Lower leg skin (tissue), 4 donors: Measurements from ENCODE around the gene IGFBP1. TPM values are rescaled to one million over a fixed set of nuclear protein-coding genes. Genes with fewer than 3 reads are reported as not detected.

Experiments
- DNase-seq, 2 donors: peaks; one replicate each; pipeline ENCODE4 v3.0.0-alpha.2; 2019; ENCODE audit warnings: low spot score in 2 of 2
- H3K4me3 ChIP-seq: fragments of 200-600 bp; sonication (generic); 2 replicates; pipeline ENCODE4 v1.5.1; 2017; ENCODE audit warnings: mild to moderate bottlenecking, low read depth; ENCODE audit not compliant: poor library complexity, severe bottlenecking
- CTCF ChIP-seq, 3 donors: fragments of 450-650 bp; IDR thresholded peaks; one replicate each; pipeline ENCODE4 v1.5.1; 2016; ENCODE audit warnings: antibody characterized with exemption in 3 of 3, mild to moderate bottlenecking in 3 of 3, moderate library complexity in 2 of 3
- POLR2A ChIP-seq, 2 donors: fragments of 450-650 bp; IDR thresholded peaks; one replicate each; pipeline ENCODE4 v1.6.1; 2016 to 2017; ENCODE audit warnings: antibody characterized with exemption in 2 of 2, mild to moderate bottlenecking in 1 of 2, moderate library complexity in 1 of 2
- WGBS, 2 donors: methylation state at CpG; one replicate each; pipeline ENCODE4 v1.1.5; 2018; 5-methylcytosine and 5-hydroxymethylcytosine counted together
- intact Hi-C: fragments of 100-400 bp; cut with DNase I; formaldehyde crosslinking; loops from one replicate; pipeline ENCODE4 v1.15.0; 2023; ENCODE audit warnings: low total_unique reads
- total RNA-seq, 4 donors: library from RNA; depleted of rRNA; stranded (reverse); fragments of >200 nt; gene quantifications; one replicate each; pipeline ENCODE4 v1.1.0, GENCODE V29; 2016

The IGFBP1 gene
- total RNA-seq, 4 donors from 2014 or later = not detected

DNA sequence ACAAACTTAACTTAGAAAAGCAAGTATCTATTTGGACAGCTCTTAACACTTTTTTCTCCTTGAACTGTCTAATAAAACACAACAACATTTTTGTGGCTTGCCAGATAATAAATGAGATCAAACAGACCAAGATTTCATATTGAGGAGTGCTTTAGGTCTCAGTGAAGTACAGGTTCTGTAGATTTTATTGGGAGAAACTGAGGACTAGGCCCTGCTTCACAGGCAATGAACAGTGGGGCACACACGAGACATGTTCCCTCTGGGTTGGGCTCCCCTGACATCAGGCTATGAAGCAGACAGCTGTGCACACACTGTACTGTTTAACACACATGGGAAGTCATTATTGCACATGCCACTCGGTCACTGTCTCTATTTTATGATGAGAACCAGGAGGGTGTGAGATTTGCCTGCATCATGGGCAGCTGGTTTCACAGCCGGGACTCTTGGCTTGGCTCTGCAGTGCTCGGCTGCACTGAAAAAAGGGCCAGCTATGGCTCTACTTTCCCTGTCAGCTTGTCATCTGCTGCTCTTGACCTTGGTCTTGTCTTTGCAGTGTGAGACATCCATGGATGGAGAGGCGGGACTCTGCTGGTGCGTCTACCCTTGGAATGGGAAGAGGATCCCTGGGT lies 4.2 kb downstream of the IGFBP1 start:
- TF ChIP-seq POLR2A (IDR thresholded peaks at IDR 0.05) = no peak
- no peak for DNase-seq
- H3K4me3 ChIP-seq = no peak overlapping the region
- intact Hi-C loops = no loop called here
- WGBS, 2 donors = 82 to 86% methylated on average over 6 of the region's 6 CpGs

- DNase-seq = peak in 1 of 2 donors; percentile 71
- TF ChIP-seq POLR2A (IDR thresholded peaks at IDR 0.05) = no peak
- TF ChIP-seq CTCF (IDR thresholded peaks at IDR 0.05) = no peak
- intact Hi-C loops = no loop called here
- 65 to 78% methylated on average over 5 of the region's 5 CpGs for WGBS, 2 donors
- no peak overlapping the region for H3K4me3 ChIP-seq
Measured at GRCh38 chr7:45893374-45893995, 5.2 kb downstream of the IGFBP1 start.

- intact Hi-C loops = no loop called here
- no peak overlapping the region for H3K4me3 ChIP-seq
- WGBS, 2 donors = 77 to 79% methylated on average over 4 of the region's 4 CpGs
- no peak for DNase-seq
- TF ChIP-seq POLR2A (IDR thresholded peaks at IDR 0.05) (no peak), CTCF (IDR thresholded peaks at IDR 0.05) (no peak)
Measured at GRCh38 chr7:45893996-45894664, 5.8 kb downstream of the IGFBP1 start.

DNA sequence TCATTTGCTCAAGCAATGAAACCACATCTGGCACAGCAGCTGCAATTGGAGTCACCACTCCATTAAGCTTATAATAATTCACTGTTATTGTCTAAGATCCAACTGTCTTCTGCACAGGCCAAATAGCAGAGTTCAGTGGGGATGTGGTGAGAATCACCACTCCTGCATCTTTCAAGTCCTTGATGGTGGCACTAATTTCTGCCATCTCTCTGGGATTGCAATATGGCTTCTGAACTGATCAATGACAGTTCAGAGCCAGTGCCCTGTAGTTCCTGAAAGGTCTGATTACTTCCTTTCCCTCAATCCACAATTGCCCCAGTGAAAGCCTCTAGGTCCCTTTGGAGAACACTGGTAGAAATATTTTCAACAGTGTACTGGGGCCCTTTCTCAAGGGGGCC lies 6.4 kb downstream of the IGFBP1 start:
- intact Hi-C loops = no loop called here
- TF ChIP-seq CTCF (IDR thresholded peaks at IDR 0.05) (no peak), POLR2A (IDR thresholded peaks at IDR 0.05) (no peak)
- H3K4me3 ChIP-seq = no peak overlapping the region
- DNase-seq = no peak

- no peak for TF ChIP-seq CTCF (IDR thresholded peaks at IDR 0.05)
- no peak for TF ChIP-seq POLR2A (IDR thresholded peaks at IDR 0.05)
- no peak overlapping the region for H3K4me3 ChIP-seq
- intact Hi-C loops = no loop called here
- DNase-seq = no peak
- 91 to 100% methylated on average over 1 of the region's 1 CpG for WGBS, 2 donors
Measured at GRCh38 chr7:45897042-45897690, 8.9 kb downstream of the IGFBP1 start.

DNA sequence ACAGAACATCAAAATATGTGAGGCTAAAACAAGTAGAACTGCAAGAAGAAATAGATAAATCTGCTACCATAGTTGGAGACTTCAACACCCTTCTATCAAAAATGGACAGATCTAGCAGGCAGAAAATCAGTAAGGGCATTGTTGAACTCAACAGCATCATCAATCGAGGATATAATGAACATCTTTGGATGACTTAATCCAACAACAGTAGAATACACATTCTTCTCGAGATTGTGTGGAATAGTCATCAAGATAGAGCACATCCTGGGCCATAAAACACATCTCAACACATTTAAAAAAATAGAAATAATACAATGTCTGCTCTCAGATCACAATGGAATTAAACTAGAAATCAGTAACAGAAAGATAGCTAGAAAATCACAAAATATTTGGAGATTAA lies 9.9 kb downstream of the IGFBP1 start:
- H3K4me3 ChIP-seq = no peak overlapping the region
- 80 to 81% methylated on average over 2 of the region's 2 CpGs for WGBS, 2 donors
- no peak for TF ChIP-seq POLR2A (IDR thresholded peaks at IDR 0.05)
- TF ChIP-seq CTCF (IDR thresholded peaks at IDR 0.05) = no peak
- no peak for DNase-seq
- intact Hi-C loops = no loop called here
